HG03060 (cell line): Measurements from ENCODE around the gene RAB41.
"Not testable (repeated sequence)": the region's sequence is repeated elsewhere in the genome, so short reads cannot be mapped to it uniquely, and the experiment has no call there.

ENCODE experiments used
- ATAC-seq: cut with Tn5 transposase; IDR thresholded peaks from one replicate; pipeline ENCODE4 v1.9.1; 2021; ENCODE audit warnings: low read depth, moderate number of reproducible peaks; ENCODE audit not compliant: unreplicated experiment

The RAB41 gene

GRCh38 chrX:70281951-70282350, at the start of gene RAB41:
TSS of gene RAB41 (plus strand) at chrX:70282172. CDS start at chrX:70282218, 46 bp downstream.
- ATAC-seq = no peak

GRCh38 chrX:70234355-70234754, 47.6 kb upstream of the RAB41 start, which contains the start of gene AWAT1:
TSS of gene AWAT1 (plus strand) at chrX:70234655. CDS start at chrX:70234696, 41 bp downstream.
- no peak for ATAC-seq

- ATAC-seq = no peak
Observed at GRCh38 chrX:70240751-70241150, 41.2 kb upstream of the RAB41 start.

GRCh38 chrX:70241501-70241900, 40.5 kb upstream of the RAB41 start:
- no peak for ATAC-seq

GRCh38 chrX:70243601-70244000, 38.4 kb upstream of the RAB41 start:
- not testable (repeated sequence) for ATAC-seq

GRCh38 chrX:70244881-70245280, 37.1 kb upstream of the RAB41 start:
- ATAC-seq = no peak

- ATAC-seq = no peak
Observed at GRCh38 chrX:70247252-70247651, 34.7 kb upstream of the RAB41 start.

GRCh38 chrX:70252491-70252890, 29.5 kb upstream of the RAB41 start:
- no peak for ATAC-seq

- ATAC-seq = no peak
Observed at GRCh38 chrX:70253377-70254062, 28.5 kb upstream of the RAB41 start.

- no peak for ATAC-seq
Observed at GRCh38 chrX:70254063-70254400, 27.9 kb upstream of the RAB41 start.

GRCh38 chrX:70254909-70255308, 27.1 kb upstream of the RAB41 start:
- ATAC-seq = no peak

- ATAC-seq = no peak
Observed at GRCh38 chrX:70255452-70255851, 26.5 kb upstream of the RAB41 start.

GRCh38 chrX:70257423-70258288, 24.3 kb upstream of the RAB41 start:
- no peak for ATAC-seq

- no peak for ATAC-seq
Observed at GRCh38 chrX:70260104-70260503, 21.9 kb upstream of the RAB41 start, which contains the start of gene P2RY4. TSS of gene P2RY4 (minus strand) at chrX:70260204. CDS start at chrX:70259624, 580 bp downstream.

- no peak for ATAC-seq
Observed at GRCh38 chrX:70262952-70263567, 18.9 kb upstream of the RAB41 start.

- no peak for ATAC-seq
Observed at GRCh38 chrX:70264784-70265183, 17.2 kb upstream of the RAB41 start.

GRCh38 chrX:70268034-70268433, 13.9 kb upstream of the RAB41 start, which contains the start of gene ARR3:
TSS of gene ARR3 (plus strand) at chrX:70268334. CDS start at chrX:70269386, 1,052 bp downstream.
- ATAC-seq = no peak

- not testable (repeated sequence) for ATAC-seq
Observed at GRCh38 chrX:70274029-70274428, 7.9 kb upstream of the RAB41 start.

- no peak for ATAC-seq
Observed at GRCh38 chrX:70279081-70279480, 2.9 kb upstream of the RAB41 start.

- ATAC-seq = no peak
Observed at GRCh38 chrX:70280573-70280972, 1.4 kb upstream of the RAB41 start.

GRCh38 chrX:70289168-70289792, 7.3 kb downstream of the RAB41 start:
- ATAC-seq = peak; percentile 6
